Activated T-cell treated with anti-CD3 and anti-CD28 coated beads for 1 hour (primary cell): ENCODE measurements around the gene GALNT2.

Experiments used
- DNase-seq: peaks from one replicate; pipeline ENCODE4 v3.0.0-alpha.2; 2020; ENCODE audit warnings: low read depth

Gene GALNT2

DNA sequence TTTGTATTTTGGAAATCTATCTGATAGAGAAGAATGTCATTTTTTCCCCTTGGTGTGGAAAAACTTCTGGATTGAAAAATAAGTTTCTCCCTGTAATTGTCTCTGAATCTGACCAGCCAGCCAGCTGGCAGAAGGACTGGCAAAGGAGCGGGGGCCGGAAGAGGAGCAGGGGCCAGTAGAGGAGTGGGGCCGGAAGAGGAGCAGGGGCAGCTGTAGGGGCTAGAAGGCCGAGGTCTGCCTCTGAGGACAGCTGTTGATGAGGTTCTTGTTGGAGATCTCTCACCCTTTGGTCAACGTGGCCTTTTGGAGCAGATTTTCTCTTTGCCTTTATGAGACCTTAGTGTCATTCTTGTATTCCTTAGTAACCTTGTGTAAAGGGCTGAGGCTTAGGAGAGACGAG is 121.8 kb downstream of the GALNT2 start:
- no peak for DNase-seq

DNA sequence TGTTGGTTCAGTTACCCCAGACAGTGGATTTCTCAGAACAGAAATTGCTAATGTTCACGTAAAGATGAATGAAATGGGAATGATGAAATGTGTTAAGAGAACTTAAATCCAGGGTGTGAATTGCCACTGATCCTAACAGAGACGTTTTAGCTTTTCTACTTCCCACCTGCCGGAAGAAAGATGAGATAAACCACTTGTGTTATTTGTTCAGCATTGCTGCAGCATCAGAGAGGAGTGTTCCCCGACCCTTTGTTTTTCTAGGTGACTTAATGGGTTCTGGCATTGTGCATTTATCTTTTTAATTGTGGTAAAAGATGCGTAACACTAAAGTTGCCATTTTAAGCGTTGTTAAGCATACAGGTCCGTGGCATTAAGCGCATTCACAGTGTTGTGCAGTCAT is 122.3 kb downstream of the GALNT2 start:
- no peak for DNase-seq

DNA sequence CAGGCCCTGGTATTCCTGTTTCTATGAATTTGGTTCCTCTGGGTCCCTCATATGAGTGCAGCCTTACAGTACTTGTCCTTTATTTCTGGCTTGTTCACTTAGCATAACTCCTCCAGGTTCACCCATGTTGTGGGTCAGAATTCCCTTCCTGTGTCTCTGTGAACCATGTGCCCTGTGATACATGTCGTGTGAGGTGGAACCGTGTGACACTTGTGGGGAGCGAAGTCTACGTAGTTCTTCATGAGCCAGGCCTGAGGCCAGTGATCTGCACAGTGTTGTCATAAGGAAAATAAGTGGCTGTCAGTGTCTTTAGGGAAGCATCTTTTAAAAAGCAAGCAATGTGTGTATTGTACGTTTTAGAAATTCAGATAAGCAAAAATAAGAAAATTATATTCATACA is 122.8 kb downstream of the GALNT2 start:
- no peak for DNase-seq

DNA sequence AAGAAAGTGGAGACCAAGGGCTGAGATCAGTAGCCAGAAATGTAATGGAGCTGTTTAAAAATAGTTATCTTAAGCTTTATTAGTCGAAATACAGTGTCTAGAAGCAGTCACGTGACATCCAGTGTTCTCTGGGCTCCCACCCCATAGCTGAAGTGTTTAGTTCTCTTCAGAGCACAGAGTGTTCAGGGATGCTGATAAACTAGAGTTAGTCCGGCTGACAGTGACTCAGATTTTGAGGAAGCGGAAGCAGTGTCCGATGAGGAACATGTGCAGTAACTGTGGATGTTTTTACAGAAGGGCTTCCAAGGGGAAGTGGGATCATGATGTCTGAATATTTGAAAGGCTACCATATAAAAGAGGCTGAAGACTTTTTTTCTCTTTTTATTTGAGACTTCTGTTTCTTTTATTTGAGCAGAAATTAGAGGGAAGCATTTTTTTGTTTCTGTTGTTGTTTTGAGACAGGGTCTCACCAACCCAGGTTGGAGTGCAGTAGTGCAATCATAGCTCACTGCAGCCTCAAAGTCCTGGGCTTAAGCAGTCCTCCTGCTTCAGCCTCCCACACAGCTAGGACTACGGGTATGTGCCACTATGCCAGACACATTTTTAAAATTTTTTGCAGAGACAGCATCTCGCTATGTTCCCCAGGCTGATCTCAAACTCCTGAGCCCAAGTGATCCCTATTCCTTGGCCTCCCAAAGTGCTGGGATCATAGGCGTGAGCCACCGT is 124.2 kb downstream of the GALNT2 start:
- no peak for DNase-seq

DNA sequence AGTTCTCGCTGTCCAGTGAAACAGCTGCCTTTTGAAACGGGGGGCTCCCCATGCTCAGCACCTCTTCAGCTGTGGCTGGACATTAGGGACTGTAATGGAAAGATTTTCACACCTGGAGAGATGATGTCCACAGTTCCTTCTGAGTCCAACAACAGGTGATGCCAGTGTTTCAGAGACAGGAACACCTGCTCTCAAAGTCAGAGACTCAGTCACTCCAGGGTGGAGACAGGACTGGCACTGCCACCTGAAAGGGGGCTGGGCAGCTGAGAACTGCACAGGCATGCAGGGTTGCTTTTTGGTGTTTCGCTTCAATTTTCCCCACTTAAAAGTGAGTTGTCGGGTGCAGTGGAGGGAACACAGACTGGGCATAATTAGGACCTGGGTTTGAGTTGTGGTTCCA is 124.8 kb downstream of the GALNT2 start:
- no peak for DNase-seq

DNA sequence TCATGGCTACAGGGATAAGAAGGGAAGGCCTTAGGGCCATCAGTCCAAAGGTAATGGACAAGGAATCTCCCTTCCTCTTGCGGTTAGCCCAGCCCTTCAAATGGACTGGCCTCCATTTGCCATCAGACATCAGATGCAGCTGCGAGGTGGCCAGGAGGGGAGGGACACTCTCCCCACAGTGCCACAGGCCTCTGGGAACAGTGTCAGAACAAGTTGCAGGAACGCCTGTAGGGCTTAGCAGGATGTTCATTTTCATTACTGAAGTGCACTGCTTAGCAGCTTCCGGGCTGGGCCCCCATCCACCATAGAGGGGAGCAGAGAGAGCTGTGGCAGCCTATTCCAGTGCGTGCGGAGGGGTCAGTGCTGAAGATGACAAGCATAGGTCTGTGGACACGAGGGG is 127.5 kb downstream of the GALNT2 start:
- no peak for DNase-seq

DNA sequence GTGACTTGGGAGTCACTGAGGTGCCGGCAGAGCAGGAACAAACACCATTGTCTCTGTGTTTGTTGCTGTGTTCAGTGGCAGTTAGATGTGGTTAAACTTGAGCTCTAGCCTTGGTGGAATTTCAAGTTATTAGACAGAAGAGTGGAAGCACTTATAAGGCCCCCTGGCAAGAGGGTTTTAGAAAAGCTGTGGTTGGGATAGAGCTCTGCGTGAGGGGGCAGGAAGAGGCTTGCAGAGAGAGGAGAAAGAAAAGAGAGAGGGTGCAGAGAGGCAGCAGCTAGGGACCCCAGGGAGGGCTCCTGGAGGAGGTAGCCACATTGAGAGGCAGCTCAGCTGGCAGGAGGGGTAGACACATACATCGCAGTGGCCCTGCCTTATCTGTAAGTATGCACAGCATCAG is 128.2 kb downstream of the GALNT2 start:
- DNase-seq = no peak

DNA sequence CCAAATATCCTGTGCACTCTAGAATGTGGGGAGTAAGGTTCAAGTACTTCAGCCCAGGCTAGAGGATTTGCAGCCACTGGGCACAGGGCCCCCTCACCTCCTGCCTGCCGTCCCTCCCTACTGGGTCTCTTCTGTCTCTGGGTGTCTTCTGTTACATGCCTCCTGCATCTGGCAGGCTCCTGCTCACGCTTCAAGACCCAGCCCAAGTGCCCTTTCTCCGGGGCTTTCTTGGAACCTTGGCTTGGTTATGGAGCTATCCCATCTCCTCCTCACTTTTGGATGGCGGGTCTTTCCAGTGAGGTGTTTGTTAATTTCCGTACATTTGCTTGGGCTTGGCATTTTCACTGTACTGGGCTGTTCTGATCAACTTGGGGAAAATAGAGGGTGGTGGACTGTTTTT is 129.0 kb downstream of the GALNT2 start:
- DNase-seq = no peak

DNA sequence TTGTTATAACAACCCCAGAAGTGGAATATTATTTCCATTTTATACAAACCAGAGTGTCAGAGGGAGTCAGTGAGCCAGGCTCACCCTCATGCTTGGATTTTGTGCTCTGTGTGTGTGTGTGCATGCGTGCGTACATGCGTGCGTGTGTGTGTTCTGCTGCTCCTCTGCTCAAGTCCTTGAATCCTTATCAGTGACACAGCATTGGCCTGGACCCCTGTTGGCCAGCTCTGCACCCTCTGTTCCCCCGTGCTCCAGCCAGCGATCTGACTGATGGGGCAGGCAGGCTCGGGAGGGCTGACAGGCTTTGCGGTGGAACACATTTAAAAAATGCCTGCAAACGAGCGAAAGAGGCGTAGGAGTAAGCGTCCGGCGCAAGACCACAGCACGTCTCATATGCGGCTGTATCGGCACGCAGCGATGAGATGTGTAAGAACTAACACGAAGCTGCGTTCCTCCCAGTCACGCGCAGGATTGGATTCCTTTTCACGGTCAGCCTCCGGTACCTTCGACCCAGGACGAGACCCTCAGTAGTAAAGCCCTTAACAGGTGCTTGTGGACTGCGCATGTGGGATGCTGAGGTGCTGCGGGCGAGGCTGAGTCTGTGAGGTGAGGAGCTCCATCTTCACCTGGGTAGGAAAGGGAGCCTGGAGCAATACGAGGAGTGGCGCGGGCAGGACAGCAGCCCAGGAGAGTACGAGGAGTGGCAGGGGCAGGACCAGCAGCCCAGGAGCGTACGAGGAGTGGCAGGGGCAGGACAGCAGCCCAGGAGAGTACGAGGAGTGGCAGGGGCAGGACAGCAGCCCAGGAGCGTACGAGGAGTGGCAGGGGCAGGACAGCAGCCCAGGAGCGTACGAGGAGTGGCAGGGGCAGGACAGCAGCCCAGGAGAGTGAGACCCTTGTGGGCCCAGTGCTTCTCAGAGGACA is 130.9 kb downstream of the GALNT2 start:
- no peak for DNase-seq

DNA sequence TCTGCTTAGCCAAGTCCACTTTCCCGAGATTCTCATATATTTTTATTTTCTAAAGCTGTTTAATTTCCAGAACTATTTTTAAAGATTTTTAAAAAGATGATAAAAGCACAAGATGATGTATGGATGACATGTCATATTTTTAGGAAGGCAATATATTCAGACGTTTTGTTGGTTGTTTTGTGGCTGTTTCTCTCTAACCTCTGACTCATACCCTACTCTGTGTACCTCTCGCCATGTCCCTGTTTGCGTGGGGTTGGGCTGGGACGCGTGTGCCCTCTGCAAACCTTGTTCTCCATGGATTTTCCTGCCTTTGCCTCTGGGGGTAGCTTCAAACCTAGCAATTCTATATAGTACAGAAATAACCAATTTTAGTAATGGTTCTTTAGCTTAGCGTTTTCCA is 132.0 kb downstream of the GALNT2 start:
- no peak for DNase-seq

DNA sequence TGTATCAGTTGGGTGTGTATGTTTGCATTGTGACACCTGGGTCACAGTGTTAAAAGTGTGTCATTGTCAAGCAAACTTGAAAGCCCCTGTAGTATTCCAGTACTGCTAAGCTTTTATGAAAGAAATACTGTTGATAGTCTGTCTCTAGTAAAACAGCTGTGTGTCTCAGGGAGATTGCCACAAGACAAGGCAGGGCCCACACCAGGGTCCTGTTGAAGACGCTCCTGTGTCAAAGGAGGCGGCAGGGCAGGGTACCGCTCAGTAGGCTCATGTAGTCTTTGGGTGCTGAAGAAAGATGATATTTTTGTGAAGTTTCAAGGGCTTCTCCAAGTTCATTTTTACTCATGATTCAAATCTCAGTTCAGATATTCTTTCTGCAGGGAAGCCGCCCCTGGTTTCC is 132.5 kb downstream of the GALNT2 start:
- DNase-seq = no peak

DNA sequence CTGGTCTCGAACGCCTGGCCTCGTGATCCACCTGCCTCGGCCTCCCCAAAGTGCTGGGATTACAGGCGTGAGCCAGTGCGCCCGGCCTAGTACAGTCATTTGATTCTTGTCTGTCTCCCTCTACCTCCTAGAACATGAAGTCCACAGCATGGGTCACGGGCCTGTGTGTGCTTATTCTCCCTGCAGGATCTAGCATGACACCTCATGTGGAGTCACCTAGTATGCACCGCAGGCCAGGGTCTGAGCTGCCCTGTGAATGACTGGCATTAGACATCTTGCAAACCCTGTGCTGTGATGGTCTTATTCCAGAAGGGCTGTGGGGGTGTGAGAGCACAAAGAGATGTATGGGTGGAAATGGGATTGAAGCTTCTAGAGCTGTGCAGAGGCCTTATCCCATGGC is 133.2 kb downstream of the GALNT2 start:
- DNase-seq = no peak

DNA sequence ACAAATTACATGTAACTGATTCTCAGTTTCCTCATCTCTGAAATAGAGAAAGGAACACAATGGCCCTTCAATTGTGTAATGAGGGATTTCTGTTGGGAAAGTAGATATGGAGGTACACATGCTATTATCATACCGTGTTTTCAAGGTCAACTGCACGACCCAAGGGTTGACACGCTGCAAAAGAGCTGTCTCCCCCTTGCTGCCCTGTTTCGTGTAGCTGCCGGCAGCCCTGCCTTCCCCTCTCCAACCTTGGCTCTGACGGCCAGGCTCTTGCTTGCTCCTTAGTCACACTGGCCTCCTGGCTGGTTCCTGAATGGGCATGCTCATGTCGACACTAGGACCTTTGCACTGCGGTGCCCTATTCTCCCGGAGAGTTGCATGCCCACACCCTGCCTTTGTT is 134.4 kb downstream of the GALNT2 start:
- no peak for DNase-seq

DNA sequence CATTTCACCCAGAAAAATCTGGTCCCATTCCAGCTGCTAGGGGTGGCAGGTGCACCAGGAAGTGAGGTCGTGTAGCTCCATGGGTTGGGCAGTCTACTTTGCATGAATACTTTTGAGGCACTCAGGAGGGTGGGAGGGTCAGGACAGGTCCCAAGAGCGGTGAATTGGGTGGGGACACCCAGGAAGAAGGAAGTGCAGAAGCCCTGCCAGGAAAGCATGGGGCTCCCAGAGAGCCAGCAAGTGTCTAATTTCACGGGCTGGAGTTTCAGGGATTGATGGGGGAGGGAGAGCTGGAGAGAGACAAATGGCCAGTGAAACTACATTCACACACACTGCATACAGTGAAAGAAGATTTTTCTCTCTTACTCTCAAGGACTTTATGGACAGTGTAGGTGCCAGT is 137.8 kb downstream of the GALNT2 start:
- DNase-seq = no peak

DNA sequence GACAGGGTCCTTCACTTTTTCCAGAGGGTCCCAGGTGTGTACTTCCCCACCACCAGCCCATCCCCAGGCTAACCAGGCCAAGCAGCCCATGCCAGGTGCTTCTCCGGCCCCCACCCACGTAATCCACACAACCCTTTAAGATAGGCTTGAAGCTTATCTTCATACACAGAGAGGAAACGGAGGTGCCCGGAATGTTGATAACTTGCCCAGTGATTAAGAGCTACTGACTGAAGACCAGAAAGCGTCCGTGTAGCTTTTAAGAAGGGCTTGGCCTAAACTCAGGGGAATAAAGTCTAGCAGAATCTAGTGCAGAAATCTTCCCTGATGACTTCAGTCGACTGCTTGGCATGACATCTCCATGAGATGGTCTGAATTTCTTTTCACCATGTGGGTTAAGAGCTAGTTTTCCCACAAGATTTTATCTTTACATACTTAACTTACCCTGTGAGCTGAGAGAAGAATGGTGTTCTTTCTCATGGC is 138.7 kb downstream of the GALNT2 start:
- DNase-seq = no peak

DNA sequence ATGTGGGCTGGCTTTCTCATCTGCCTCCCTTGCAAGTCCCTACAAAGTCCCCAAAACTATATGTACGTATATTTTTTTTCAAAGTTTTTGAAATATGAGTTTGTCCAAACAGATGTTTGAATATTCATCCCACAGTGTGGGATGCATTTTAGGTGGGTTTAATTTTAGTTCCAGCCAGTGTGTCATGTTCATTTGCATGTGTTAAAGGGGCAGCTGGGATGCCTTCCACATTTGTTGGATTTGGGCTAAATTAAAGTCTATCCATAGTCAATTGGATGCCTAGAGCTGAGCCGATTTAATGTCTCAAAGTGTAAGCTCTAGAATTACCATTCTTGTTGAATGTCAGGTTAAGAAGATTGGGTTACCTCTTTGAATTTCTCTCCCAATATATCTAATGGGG is 139.2 kb downstream of the GALNT2 start:
- DNase-seq = no peak

DNA sequence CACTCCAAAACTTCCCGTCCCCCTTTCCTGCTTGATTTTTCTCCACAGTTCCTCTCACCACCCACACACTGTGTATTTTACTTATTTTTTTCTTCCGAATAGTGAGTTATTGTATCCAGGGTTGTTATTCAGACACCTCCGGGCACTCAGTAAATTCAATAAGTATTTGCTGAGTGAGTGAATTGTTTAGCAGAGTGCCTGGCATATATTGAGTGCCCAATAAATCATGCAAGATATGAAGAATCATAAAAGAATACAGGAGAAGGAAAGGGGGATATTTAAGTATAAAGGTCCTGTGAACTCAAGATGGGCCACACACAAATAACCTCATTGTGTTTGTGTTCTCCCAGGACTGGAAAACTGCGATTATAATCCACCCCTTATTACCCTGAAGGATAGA is 139.9 kb downstream of the GALNT2 start:
- no peak for DNase-seq

DNA sequence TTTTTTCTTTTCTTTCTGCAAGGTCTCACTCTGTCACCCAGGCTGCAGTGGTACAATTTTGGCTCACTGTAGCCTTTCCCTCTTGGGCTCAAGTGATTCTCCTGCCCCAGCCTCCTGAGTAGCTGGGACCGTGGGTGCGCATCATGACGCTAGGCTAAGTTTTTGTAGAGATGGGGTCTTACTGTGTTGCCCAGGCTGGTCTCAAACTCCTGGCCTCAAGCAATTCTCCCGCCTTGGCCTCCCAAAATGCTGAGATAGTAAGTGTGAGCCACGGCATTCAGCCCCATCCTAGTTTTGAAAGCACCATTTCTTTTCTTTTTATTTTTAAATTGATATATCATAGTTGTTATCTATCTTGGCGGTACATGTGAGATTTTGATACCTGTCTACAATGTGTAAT is 140.6 kb downstream of the GALNT2 start:
- DNase-seq = no peak

DNA sequence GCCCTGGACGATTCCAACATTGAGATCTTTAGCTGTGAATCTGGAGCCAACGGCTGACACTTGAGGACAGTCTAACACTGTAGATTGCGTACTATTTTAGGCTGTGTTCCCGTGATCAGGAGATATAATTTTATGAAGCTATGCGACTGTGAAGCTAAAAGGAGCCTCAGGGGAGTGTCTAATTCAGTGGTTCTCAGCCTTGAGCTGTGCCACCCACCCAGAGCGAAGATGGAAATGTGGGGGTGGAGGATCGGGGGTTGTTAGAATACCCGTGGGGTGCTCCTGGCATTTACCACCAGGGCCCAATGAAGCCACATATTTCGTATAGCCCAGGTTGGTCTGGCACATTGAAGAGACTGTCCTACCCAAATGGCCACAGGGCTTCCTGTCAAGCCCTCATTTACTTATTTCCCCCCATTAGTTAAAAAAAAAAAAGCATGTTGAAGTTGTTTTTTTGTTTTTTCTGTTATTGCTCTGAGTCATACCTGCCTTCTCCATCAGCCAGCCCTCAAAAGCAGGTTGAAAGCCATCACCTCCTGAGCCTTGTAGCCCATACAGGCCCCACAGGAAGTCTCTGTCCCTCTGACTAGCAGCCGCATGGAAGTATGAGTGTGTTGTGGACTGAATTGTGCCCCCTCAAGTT is 141.7 kb downstream of the GALNT2 start:
- no peak for DNase-seq

DNA sequence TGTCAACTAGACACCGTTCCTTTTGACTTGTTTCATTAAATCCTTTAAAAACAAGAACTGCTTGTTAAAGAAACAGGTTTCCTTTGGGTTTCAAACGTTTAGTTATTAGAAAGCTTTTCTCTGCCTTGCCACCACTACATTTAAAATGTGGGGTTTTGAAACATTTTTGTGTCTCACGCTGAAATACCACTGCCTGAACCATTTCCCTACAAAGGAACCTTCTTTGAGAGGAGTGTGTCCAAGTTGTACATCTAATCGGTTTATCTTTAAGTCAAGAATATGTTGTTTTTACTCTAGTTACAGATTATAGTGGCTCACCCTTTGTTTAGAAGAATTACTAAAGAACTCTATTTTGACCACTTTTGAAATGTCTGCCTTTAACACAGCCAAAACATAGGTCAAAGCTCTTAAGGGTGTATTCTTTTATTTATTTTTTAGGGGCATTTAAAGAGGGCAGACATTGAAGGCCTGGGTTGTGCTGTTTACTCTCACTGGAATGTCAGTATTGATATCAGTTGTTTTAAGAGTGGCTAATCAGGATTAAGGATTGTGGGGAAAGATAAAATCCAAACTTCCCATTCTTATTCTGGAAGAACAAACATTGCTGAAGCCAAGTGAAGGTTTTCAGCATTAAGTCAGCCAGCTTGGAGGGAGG is 143.4 kb downstream of the GALNT2 start:
- DNase-seq = no peak

DNA sequence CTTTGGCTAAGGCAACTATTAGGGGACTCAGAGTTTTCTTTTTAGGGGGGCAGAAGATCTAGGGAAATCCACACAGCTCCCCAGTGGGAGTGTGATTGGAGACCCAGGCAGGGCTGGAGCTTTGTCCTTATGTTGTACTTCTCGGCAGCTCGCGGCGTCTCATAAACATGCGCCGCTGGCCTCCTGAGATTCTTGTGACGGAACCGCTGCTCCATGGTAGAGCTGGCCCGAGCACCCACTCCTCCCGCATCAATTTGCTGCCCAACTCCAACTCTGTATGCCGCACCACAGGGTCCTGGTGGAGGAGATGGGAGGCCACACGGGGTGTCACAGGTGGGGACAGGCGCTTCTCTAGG is 143.9 kb downstream of the GALNT2 start:
- DNase-seq = no peak

DNA sequence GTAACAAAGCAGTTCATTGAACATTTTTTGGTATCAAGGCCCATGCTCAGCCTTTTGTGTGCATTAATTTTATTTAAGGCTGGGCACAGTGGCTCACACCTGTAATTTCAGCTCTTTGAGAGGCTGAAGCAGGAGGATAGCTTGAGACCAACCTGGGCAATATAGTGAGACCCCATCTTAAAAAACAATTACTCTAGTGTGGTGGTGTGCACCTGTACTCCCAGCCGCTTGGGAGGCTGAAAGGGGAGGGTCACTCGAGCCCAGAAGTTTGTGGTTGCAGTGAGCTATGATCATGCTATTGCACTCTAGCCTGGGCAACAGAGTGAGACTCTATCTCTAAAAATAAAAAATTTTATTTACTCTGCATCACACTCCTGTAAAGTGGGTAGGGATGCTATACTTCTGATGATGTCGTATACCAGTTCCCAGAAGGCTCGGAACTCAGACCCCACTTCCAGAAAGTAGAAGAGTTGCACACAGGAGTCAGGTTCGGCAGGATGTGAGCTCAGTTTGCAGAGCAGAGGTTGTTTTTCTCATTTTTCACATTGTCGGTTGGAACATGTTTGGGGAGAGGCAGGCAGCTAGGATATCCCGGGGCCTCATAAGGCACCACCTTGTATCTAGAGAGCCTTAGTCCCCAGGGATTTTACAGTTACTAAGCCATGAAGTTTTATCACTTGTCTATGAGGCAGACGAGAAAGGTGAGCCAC is 144.6 kb downstream of the GALNT2 start:
- no peak for DNase-seq
